ENCODE measurements around the gene NOS1AP. TPM values are rescaled to one million over a fixed set of nuclear protein-coding genes. Genes with fewer than 3 reads are reported as not detected.
A peak's percentile ranks its signal among the peaks of the same experiment; 100 is the strongest.

NOS1AP gene
- total RNA-seq, 3 donors from 2014 or later, result 11.8 to 17.4 (median 14.3) TPM

GRCh38 chr1:162131400-162132321 lies 62.2 kb downstream of the NOS1AP start:
- intact Hi-C loops (cut with DNase I, micrococcal nuclease), result no loop called here
- DNase-seq, result peak in 1 of 3 donors; percentile 31
- H3K4me1 ChIP-seq (ENCODE audit: low read depth), result no peaks in the 10 kb centered on the region
- peak; percentile 80 for ATAC-seq
- TF ChIP-seq CTCF (IDR thresholded peaks at IDR 0.05), result no peak
- no peaks in the 10 kb centered on the region for H3K36me3 ChIP-seq (ENCODE audit: low read depth)
- H3K4me3 ChIP-seq, result no peak overlapping the region
- H3K9me3 ChIP-seq, result no peaks in the 10 kb centered on the region

- ATAC-seq, result no peak
- intact Hi-C loops (cut with DNase I, micrococcal nuclease), result no loop called here
- no peak for DNase-seq
- H3K4me3 ChIP-seq, result no peak overlapping the region
- no peak for TF ChIP-seq CTCF (IDR thresholded peaks at IDR 0.05)
- no peaks in the 10 kb centered on the region for H3K4me1 ChIP-seq (ENCODE audit: low read depth)
- no peaks in the 10 kb centered on the region for H3K36me3 ChIP-seq (ENCODE audit: low read depth)
- no peaks in the 10 kb centered on the region for H3K9me3 ChIP-seq
Observed at GRCh38 chr1:162133566-162133965, 64.1 kb downstream of the NOS1AP start.

- ATAC-seq, result no peak
- no peak for DNase-seq
Observed at GRCh38 chr1:162134646-162135045, 65.2 kb downstream of the NOS1AP start.

DNA sequence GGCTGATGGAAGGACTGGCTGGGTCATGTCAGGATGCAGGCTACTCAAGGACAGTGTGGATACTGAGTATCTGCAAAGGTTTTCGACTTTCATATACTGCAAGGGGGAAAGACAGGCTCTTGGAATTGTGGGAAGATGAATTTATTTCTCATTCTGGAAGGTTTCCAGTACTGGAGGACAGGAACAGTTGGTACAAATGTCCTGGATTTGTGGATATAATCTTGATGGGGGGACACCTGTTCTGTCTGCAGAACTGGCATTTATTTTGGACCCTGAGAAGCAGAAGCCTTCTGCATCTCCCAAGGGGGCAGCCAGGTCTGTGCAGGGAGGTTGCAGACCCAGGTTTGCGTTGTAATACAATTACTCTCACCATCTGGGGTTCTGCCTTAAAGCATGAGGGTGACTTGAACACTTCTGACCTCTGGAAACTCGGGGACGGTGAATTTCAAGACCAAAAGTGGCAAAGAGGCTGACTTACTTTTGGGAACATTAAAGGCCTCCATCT lies 65.8 kb downstream of the NOS1AP start:
- intact Hi-C loops (cut with DNase I, micrococcal nuclease), result no loop called here
- TF ChIP-seq CTCF (IDR thresholded peaks at IDR 0.05), result no peak
- no peaks in the 10 kb centered on the region for H3K4me1 ChIP-seq (ENCODE audit: low read depth)
- no peaks in the 10 kb centered on the region for H3K36me3 ChIP-seq (ENCODE audit: low read depth)
- H3K4me3 ChIP-seq, result no peak overlapping the region
- ATAC-seq (no peak), DNase-seq (no peak)
- no peaks in the 10 kb centered on the region for H3K9me3 ChIP-seq

More at GRCh38 chr1:162134646-162135045, 65.2 kb downstream of the NOS1AP start:
- Histone ChIP-seq H3K9me3 (no peaks in the 10 kb centered on the region), H3K4me3 (no peak overlapping the region), H3K36me3 (ENCODE audit: low read depth) (no peaks in the 10 kb centered on the region), H3K4me1 (ENCODE audit: low read depth) (no peaks in the 10 kb centered on the region)
- intact Hi-C loops (cut with DNase I, micrococcal nuclease), result no loop called here
- TF ChIP-seq CTCF (IDR thresholded peaks at IDR 0.05), result no peak

GRCh38 chr1:162136760-162137159 lies 67.3 kb downstream of the NOS1AP start:
- intact Hi-C loops (cut with DNase I, micrococcal nuclease), result no loop called here
- ATAC-seq (peak; percentile 32), DNase-seq (no peak)
- no peaks in the 10 kb centered on the region for H3K4me1 ChIP-seq (ENCODE audit: low read depth)
- no peaks in the 10 kb centered on the region for H3K36me3 ChIP-seq (ENCODE audit: low read depth)
- no peak for TF ChIP-seq CTCF (IDR thresholded peaks at IDR 0.05)
- H3K4me3 ChIP-seq, result no peak overlapping the region
- no peaks in the 10 kb centered on the region for H3K9me3 ChIP-seq

All from mucosa of descending colon (tissue), 3 donors.